HG03139 (cell line): ENCODE measurements around the gene UMPS.
"Not testable (repeated sequence)": the region's sequence is repeated elsewhere in the genome, so short reads cannot be mapped to it uniquely, and the experiment has no call there.

ENCODE experiments used
- ATAC-seq: cut with Tn5 transposase; IDR thresholded peaks from one replicate; pipeline ENCODE4 v1.9.1; 2021; ENCODE audit not compliant: unreplicated experiment

UMPS gene

GRCh38 chr3:124707223-124707622, 23.0 kb upstream of the UMPS start:
- ATAC-seq: not testable (repeated sequence)

GRCh38 chr3:124707656-124708062, 22.6 kb upstream of the UMPS start:
- no peak for ATAC-seq

- ATAC-seq: no peak
Measured at GRCh38 chr3:124714223-124714853, 15.9 kb upstream of the UMPS start.

GRCh38 chr3:124722589-124722988, 7.7 kb upstream of the UMPS start:
- no peak for ATAC-seq

GRCh38 chr3:124730941-124731297, 667 bp downstream of the UMPS start:
- no peak for ATAC-seq

GRCh38 chr3:124731760-124732159, 1.5 kb downstream of the UMPS start:
- ATAC-seq: no peak

- ATAC-seq: no peak
Measured at GRCh38 chr3:124741027-124741426, 10.8 kb downstream of the UMPS start.

GRCh38 chr3:124745756-124746155, 15.5 kb downstream of the UMPS start:
- ATAC-seq: no peak

GRCh38 chr3:124747111-124747981, 17.1 kb downstream of the UMPS start:
- no peak for ATAC-seq

- no peak for ATAC-seq
Measured at GRCh38 chr3:124748560-124749198, 18.4 kb downstream of the UMPS start.

DNA sequence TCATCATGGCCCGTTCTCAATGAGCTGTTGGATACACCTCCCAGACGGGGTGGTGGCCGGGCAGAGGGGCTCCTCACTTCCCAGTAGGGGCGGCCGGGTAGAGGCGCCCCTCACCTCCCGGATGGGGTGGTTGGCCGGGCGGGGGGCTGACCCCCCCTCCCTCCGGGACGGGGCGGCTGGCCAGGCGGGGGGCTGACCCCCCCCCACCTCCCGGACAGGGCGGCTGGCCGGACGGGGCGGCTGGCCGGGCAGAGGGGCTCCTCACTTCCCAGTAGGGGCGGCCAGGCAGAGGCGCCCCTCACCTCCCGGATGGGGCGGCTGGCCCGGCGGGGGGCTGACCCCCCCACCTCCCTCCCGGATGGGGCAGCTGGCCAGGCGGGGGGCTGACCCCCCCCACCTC, 19.6 kb downstream of the UMPS start:
- ATAC-seq: not testable (repeated sequence)

GRCh38 chr3:124751501-124751900, 21.2 kb downstream of the UMPS start:
- no peak for ATAC-seq

DNA sequence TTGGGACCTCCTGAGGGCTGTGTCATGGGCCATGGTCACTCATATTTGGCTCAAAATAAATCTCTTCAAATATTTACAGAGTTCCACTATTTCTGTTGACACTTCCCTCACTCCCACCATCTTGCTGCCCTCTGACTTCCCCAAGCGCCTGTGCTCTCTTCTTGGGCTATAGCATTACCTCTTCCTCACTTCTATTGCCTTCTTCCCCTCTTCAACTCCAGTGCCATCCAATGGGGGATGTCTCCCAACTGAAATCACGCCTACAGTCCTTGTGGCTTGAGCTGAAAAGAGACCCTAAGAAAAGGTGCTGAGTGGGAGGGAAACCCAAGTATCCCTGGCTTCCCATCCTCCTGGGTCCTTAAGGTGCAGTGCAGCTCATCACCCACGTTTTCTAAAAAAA, 21.8 kb downstream of the UMPS start:
- ATAC-seq: no peak

GRCh38 chr3:124757926-124758325, 27.7 kb downstream of the UMPS start:
- not testable (repeated sequence) for ATAC-seq

DNA sequence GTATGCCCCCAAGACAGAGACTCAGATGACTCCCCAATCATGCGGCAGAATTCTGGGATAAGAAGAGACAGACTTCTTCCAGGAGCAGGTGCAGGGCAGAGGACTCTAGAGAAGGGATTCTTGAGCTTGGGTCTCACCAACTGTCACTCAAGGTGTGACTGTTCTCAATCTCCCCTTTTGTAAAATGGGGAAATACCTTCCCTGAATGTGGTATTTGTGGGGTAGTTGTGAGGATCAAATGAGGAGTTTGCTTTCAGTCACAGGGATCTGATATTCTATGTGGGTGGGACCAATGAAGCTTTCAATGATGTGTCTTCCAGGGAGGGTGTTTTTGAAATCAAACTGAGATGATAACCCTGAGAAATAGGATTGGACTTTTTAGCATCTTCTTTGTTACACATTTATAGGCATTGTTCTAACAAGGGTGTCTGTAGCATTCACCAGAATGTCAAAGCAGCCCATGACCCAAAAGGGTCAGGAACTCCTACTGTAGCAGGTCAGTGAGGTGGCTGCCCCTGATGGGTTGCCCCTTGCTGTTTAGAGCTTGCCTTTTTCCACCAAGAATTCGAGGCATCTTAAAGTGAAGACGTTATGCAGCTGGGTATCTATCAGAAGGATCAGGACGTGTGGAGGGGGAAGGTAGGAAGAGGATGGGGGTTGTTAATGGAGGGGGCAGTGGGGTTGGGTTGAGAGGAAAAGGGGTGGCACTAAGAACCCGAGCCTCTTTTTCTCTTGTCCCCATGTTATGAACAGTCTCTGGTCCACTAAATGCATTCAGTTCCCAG, 28.8 kb downstream of the UMPS start:
- no peak for ATAC-seq

- no peak for ATAC-seq
Measured at GRCh38 chr3:124759666-124760401, 29.6 kb downstream of the UMPS start.

- no peak for ATAC-seq
Measured at GRCh38 chr3:124760601-124761000, 30.3 kb downstream of the UMPS start.

DNA sequence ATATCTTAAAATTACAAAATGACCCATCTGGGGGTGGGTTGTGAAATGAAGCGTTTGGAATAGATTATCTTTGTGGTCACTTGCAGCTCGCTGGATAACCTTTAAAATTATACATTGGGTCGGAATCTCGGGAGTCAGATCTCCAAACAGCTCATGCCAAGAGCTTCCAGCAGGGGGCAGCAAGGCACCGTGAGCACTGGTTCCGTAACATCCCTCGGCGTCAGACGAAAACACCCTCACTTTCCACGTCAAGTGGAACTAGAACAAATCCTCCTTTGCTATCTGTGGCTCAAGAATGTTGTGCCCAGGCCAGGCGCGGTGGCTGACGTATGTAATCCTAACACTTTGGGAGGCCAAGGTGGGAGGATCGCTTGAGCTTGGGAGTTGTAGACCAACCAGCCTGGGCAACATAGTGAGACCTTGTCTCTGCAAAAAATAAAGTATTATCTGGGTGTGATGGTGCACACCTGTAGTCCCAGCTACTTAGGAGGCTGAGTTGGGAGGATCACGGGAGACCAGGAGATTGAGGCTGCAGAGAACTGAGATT, 31.1 kb downstream of the UMPS start:
- ATAC-seq: no peak

DNA sequence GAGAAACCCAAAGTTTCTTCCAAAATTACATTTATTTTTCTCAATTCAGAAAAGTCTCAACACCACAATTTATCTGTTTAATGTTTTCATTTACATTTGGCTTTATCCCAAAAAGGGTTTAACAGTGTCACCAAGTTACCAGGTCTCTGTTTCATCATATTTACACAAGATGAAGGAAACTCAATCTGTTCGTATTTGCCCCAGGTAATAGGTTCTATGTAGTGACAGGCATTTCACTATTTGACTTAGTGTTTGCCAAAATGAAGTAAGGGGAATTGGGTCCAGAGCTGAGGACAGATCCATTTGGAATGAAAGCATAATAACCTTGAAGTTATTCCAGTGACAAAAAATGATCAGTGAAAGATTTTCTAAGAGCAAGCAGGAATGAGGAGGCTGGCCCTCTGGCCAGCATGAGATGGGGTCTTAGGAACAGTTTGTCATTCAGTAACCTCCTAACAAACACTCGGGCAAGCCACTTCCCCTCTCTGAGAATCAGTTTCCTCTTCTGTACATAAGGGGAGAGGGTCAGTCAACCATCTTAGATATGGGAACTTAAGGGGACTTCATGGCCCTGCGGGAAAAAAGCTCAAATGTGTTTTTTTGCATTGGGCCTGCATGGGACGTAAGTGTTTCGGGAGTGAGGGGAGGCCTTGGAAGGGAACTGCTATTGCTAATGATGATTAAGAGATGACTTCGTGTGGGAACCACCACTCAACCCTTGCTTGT, 31.8 kb downstream of the UMPS start:
- ATAC-seq: no peak

GRCh38 chr3:124762661-124763011, 32.4 kb downstream of the UMPS start:
- ATAC-seq: no peak
